OCI-LY7 (cell line): ENCODE results near the gene KIAA1958.

Source experiments
- CTCF ChIP-seq: fragments of 200-600 bp; sonication (generic); conservative IDR thresholded peaks from 2 replicates; pipeline ENCODE4 v1.5.1; 2014; ENCODE audit warnings: mild to moderate bottlenecking, antibody characterized with exemption, low read length, moderate library complexity, mixed read lengths
- EZH2phosphoT487 ChIP-seq: fragments of 200-600 bp; sonication (generic); IDR thresholded peaks from 2 replicates; pipeline ENCODE4 v1.6.1; 2018; ENCODE audit warnings: low read depth, borderline replicate concordance, mild to moderate bottlenecking, mixed run types, antibody characterized with exemption, low read length, moderate library complexity, mixed read lengths

GRCh38 chr9:112680731-112681402 is 194.2 kb downstream of the KIAA1958 start:
- TF ChIP-seq CTCF (no peak), EZH2phosphoT487 (no peak)
